GM12891 (cell line): ENCODE measurements around the gene PKLR.

Source experiments
- POLR2A ChIP-seq: IDR thresholded peaks from 2 replicates; pipeline ENCODE4 v1.6.1; 2011; ENCODE audit warnings: low read depth, low read length, control low read depth
- POLR2AphosphoS5 ChIP-seq: IDR thresholded peaks from 2 replicates; pipeline ENCODE4 v1.6.1; 2011; ENCODE audit warnings: low read depth, low read length, control low read depth
- POU2F2 ChIP-seq: IDR thresholded peaks from 2 replicates; pipeline ENCODE4 v1.6.1; 2011; ENCODE audit warnings: low read depth, mild to moderate bottlenecking, control low read depth, low read length, moderate library complexity

DNA sequence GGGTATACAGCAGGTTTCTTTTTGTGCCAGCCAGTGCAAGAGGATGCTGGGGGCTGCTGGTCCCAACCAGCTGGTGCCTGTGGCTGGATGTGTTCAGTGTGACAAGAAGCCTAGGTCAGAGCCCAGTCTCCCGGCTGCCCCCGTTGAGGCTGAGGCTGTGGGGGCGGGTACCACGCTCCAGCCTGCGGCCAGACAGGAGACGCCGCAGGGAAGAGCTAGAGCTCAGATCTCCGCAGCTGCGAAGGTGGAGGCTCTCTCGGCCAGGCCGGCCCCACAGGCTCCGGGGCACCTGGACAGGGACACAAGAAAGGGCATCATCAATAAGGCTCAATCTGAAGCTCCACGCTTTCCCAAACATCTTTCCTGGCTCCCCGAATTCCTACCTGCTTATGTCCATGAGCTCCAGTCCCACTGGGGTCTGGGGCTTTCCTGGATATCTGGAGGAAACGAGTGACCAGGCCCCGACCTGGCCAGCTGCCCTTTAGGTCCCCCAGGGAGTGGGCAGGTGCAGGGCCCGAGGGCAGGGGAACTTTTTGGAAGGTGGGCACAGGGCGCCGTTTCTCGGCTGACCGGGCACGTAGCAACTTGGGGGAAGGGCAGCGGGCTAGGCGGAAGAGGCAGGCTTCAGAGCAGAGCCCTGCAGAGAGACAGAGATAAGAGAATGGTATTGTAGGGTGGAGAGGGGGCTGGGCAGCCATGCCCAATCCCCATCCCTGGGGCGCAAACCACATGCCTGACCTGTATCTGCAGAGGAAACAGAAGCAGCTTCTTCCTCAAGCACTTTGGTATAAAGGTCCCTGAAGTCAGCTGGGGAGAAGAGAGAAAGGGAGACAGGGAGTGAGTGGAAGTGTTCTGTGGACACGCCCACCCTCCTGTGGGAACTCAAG is 53.3 kb downstream of the PKLR start:
- TF ChIP-seq POLR2A: no peak
- no peak for TF ChIP-seq POLR2AphosphoS5
- no peak for TF ChIP-seq POU2F2
